Activated CD4-positive, alpha-beta T cell treated with anti-CD3 and anti-CD28 coated beads, Interleukin-2, amount 50 U/mL, for 16 hours (primary cell): ENCODE data around the gene ZFAND6.

Experiments used
- DNase-seq: peaks from one replicate; pipeline ENCODE4 v3.0.0-alpha.2; 2020

The ZFAND6 gene

DNA sequence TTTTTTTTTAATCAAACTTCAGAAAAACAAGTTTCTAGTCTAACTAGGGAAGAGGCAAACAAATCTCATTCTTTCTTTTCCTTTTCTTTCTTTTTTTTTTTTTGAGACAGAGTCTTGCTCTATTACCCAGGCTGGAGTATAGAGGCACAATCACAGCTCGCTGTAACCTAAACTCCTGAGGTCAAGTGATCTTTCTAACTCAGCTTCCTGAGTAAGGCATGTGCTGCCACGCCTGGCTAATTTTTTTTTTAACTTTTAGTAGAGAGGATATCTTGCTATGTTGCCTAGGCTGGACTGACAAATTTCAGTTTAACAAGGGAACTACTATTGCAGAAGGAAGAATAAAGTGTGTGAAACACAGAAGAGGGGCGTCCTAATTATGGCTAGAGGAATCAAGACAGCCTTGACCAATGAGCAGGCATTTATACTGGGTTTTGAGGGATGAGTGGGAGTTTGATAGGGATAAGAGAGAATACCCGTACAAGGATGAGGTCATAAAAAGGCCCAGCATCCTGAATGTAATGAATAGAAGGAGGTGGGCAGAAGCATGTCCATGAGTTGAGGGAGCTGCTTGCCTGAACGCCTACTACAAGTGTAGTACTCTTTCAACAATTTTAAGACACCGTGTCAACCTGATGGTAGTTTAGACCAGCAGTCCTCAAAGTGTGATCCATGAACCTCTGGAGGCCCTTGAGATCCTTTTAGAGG, 6.7 kb upstream of the ZFAND6 start:
- DNase-seq, result no peak

DNA sequence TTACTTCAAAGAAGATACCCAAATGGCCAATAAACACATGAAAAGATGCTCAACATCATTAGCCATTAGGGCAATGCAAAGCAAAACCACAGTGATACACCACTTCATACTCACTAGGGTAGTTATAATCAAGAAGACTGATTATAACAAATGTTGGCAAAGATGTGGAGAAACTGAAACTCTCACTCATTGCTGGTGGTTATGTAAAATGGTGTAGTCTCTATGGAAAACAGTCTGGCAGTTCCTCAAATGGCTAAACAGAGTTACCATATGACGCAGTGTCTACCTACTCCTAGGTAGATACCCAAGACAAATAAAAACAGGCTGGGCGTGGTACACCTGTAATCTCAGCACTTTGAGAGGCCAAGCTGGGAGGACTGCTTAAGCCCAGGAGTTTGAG, 3.5 kb upstream of the ZFAND6 start:
- DNase-seq, result no peak

DNA sequence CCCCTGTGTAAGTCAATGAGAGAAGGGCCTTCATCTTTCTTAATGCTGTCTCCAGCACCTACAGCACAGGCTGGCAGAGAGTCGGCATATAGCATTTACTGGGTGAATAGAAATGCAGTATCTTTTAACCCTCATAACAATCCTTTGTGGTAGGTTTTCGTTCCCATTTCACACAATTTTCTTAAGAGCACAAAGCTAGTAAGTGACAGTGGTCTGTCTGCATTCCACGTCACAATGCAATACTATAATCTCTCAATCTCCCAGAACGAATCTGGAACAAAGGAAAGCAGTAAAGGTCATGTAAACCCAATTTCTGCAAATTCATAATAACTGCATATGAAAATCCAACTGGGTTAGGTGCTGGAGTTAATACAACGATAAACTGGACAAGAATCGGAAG, 1.4 kb upstream of the ZFAND6 start:
- no peak for DNase-seq

- DNase-seq, result peak; percentile 38
Measured at GRCh38 chr15:80059786-80060355, 395 bp downstream of the ZFAND6 start.

GRCh38 chr15:80060356-80061006, 1.0 kb downstream of the ZFAND6 start:
- peak; percentile 23 for DNase-seq

DNA sequence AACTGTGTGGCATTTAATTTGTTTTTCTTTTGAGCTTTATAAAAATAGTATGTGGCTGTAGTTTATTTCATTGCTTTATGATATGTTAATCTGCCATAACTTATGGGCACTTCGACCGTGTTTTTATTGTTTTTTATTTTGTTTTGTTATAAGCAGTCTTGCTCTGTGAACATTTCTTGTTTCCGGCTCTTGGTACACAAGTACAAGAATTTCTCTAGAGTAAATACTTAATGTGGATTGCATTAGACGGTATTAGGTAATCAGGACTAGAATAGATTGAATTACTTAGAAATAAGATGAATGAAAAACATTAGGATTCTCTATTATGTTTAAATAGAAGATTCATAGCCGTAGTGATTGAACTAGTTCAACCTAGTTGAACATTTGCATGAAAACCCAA, 2.1 kb downstream of the ZFAND6 start:
- DNase-seq, result no peak

DNA sequence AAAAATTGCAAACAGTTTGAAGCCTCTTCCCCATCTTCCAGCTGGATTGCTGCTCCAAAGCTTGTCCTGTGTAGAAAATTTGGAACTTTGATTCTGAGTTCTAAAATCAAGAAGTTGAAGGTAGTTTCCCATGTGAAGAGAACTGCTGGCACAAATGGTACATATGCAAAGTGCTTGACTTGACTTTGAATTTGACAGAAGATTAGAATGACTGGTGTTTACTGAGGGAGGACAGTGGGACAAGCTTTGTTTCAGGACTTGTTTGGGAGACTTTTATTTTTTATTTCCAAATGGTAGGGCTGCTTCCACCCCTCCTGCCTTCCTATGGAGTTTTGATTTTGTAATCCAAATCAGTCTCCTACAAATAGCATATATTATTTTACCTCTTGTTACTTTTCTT, 7.4 kb downstream of the ZFAND6 start:
- DNase-seq, result no peak

DNA sequence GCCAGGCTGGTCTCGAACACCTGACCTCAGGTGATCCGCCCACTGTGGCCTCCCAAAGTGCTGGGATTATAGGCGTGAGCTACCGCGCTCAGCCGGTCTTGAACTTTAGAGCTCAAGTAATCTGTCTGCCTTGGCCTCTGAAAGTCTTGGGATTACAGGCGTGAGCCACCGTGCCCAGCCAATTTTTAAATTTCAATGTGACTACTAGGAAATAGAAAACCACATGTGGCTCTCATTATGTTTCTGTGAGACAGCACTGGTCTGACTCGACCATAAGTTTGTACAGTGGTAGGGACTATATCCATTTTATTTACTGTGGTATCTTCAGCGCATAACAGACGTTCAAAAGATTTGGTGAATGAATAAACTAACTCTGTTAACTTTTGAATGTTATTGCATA, 9.1 kb downstream of the ZFAND6 start:
- peak; percentile 58 for DNase-seq

GRCh38 chr15:80070840-80071239, 11.4 kb downstream of the ZFAND6 start:
- no peak for DNase-seq

GRCh38 chr15:80071652-80072051, 12.2 kb downstream of the ZFAND6 start:
- DNase-seq, result no peak

DNA sequence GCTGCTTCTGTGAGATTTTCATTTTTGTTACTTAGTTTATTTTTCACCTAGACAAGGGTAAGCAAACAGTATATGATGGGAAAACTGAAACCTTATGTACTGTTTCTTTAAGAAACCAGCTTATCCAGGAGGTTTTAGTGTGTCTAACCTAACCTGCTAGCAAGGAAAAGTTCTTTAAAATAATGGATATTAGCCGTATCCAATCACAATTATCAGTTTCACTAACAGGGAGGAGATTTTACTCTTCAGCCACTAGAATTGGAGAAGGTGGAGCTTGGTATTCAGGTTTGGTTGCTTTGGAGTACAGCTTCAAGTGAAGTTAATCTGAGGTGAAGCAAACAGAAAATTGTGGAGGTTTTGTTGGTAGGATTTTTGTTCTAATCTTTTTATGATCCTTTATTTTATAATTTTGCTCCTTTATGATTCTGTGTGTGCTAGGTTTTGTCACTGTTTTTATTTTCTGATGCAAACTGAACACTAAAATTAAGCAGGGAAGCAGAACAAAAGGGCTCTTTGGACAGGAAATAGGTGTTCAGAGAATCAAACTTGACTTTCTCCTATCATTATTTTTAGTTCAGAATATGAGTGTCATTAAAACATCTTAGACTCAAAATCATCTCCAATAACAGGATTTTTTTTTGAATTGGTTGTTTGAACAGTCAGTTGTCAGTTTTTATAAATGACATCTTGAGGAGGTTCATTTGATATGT, 13.0 kb downstream of the ZFAND6 start:
- DNase-seq, result peak; percentile 73

- no peak for DNase-seq
Measured at GRCh38 chr15:80073197-80073596, 13.7 kb downstream of the ZFAND6 start.

- no peak for DNase-seq
Measured at GRCh38 chr15:80076321-80077318, 17.1 kb downstream of the ZFAND6 start.

- no peak for DNase-seq
Measured at GRCh38 chr15:80081390-80081789, 21.9 kb downstream of the ZFAND6 start.

GRCh38 chr15:80087104-80087503, 27.6 kb downstream of the ZFAND6 start:
- DNase-seq, result no peak

DNA sequence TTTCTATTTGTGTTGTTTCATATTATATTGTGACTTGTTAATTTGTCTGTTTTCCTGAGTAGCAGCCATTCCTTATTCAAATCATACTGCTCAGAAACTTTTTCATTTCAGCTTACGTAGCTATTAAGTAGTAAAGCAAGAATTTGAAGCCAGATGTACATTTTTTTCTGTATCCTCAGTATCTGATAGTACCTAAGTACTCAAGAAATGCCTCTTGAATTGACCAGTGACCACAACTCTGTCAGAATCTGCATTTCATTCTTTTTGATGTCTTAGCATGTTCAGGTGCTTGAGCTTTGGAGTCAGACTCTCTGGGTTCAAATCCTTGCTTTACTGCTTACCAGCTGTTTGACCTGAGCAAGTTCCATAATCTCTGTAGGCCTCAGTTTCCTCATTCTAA, 30.6 kb downstream of the ZFAND6 start:
- DNase-seq, result no peak

DNA sequence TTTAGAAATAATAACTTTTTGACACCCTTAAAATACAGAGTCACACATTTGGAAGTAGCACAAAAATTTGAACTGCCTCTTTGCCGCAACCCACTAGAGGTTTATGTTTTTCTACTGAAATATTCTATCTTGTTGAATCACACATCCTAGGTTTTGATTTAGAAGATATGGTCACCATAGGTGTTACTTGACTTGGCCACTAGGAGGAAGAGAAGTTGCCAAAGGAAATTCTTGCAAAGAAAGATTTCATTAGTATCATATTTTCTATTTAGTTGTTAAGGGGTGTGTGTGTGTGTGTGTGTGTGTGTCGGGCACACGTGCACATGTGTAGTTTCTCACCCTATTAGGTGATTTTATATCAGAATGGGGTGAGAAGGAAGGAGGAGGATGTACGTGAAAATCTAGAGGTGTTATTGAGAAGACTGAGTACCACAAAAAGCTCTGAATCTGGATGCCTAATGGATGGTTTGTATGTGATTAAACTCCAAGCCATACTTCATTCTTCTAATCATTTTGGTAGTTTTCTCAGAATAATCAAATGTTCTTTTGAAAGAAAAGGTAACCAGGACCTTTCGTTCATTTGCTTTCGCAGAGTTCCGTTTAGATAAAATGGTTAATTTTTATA, 31.5 kb downstream of the ZFAND6 start:
- DNase-seq, result no peak

DNA sequence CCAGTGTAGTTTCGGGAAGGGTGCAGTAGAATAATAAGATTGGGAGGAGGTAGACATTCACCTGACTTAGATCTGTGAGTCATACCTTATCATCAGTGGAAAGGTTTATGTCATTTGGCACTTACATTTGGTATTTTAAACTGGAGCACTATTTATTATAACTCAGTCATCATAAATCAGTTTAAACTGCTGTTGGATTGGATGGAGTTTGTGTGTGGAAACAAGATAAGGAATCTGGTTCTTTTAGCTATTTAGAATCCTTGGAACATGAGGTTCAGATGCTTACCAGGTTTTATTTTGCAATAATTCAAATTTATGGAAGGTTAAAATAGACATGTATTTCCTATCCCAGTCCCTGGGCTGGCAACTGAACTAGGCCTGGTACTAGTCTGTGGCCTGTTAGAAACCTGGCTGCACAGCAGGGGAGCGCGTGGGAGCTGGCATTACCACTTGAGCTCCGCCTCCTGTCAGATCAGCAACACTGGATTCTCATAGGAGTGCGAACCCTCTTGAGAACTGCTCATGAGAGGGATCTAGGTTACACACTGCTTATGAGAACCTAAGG, 34.5 kb downstream of the ZFAND6 start:
- no peak for DNase-seq

DNA sequence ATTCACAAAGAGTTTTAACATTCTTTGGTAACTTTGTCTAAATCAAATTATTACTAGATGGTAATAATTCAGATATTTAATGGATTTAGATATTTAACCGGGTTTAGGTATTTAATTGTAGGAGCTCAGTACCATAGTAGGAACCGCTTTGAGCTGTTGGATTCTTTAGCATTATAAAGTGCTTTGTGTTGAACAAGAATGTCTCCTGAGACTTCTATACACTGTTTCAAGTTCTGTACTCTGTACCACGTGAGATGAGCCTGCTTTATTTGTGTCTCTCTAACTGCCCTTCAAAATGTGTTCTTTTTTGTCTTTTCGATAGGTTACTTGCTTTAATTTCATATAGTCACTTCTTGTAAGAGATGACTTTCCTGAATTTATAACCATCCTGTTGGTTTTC, 36.0 kb downstream of the ZFAND6 start:
- DNase-seq, result no peak

GRCh38 chr15:80095969-80096368, 36.5 kb downstream of the ZFAND6 start:
- no peak for DNase-seq

DNA sequence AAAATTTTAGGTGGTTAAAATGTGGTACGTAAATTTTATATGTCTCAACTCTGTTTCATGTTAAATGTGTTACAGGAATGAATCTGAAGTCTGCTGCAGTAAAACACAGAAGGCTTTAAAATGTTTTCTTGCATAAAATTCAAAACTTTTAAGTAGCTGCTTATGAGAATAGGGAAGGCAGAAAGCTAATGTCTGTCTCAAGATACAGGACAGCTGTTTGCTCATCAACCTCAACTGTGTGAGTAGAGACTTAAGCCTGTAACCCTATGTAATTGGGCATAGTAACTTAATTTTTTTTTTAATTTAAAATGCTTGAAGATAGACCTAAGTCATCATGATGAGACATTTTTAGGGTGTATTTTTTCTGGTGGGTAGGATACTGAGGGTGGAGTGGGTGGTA, 38.9 kb downstream of the ZFAND6 start:
- no peak for DNase-seq

DNA sequence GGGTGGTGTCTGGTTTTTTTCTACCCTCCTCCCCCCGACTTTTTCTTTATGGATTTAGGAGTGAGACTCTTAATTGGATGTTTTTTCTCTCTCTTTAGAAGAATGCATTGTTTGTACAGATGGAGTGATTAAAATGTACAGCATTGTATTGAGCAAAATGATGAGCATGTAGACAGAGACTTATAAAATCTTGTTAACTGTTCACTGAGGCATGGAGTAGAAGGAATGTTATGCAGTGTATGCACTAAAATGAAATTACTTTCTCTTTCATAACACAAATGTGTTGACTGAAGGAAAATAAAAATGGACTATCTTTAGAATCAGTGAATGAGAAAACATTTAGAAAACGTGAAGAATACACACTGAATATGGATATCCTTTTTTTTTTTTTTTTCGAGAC, 39.8 kb downstream of the ZFAND6 start:
- DNase-seq, result no peak
